OCI-LY7 (cell line): ENCODE data around the gene YJU2. TPM values are rescaled to one million over a fixed set of nuclear protein-coding genes. Genes with fewer than 3 reads are reported as not detected.

ENCODE experiments used
- BruUV-seq: library from RNA; stranded (reverse); fragments of 400-500 nt; replicated peaks from 2 replicates; lab custom pipeline; 2021; lab: Mats Ljungman, UMichigan
- CTCF ChIA-PET: fragments of 300-600 bp; sonication (Branson Sonifier 250); formaldehyde crosslinking; loops from one replicate; lab custom pipeline; 2022; ENCODE audit warnings: antibody characterized with exemption; ENCODE audit not compliant: unreplicated experiment; lab: Charles Lee
- POLR2A ChIA-PET: fragments of 300-600 bp; sonication (Branson Sonifier 250); formaldehyde crosslinking; loops from one replicate; lab custom pipeline; 2022; ENCODE audit warnings: antibody characterized with exemption; lab: Charles Lee
- DNase-seq: peaks from one replicate; pipeline ENCODE4 v3.0.0-alpha.2; 2015; ENCODE audit warnings: low spot score
- H2AFZ ChIP-seq: fragments of 200-600 bp; sonication (generic), shearing (Covaris generic); 2 replicates; pipeline ENCODE4 v1.6.1; 2014; ENCODE audit warnings: mild to moderate bottlenecking, antibody characterized with exemption, low read length, moderate library complexity
- H3K27ac ChIP-seq: fragments of 200-600 bp; sonication (generic); 2 replicates; pipeline ENCODE4 v1.5.1; 2014; ENCODE audit warnings: mixed run types, low read depth, mild to moderate bottlenecking, moderate library complexity, low read length, inconsistent platforms; ENCODE audit not compliant: poor library complexity, severe bottlenecking
- H3K36me3 ChIP-seq: fragments of 200-600 bp; sonication (generic); 2 replicates; pipeline ENCODE4 v1.6.1; 2014; ENCODE audit warnings: mild to moderate bottlenecking, antibody characterized with exemption, low read length, moderate library complexity, mixed read lengths; ENCODE audit not compliant: insufficient read depth
- H3K4me1 ChIP-seq: fragments of 200-600 bp; sonication (generic); 2 replicates; pipeline ENCODE4 v1.5.1; 2014; ENCODE audit warnings: mild to moderate bottlenecking, low read length; ENCODE audit not compliant: insufficient read depth, poor library complexity, severe bottlenecking
- H3K4me2 ChIP-seq: fragments of 200-600 bp; sonication (generic); 2 replicates; pipeline ENCODE4 v1.6.1; 2014; ENCODE audit warnings: mild to moderate bottlenecking, low read length
- H3K4me3 ChIP-seq: fragments of 200-600 bp; sonication (generic); 2 replicates; pipeline ENCODE4 v1.5.1; 2014; ENCODE audit warnings: mild to moderate bottlenecking, low read depth, low read length; ENCODE audit not compliant: poor library complexity, severe bottlenecking
- H3K79me2 ChIP-seq: fragments of 200-600 bp; sonication (generic); 2 replicates; pipeline ENCODE4 v1.6.1; 2016; ENCODE audit warnings: low read depth, mild to moderate bottlenecking, low read length, moderate library complexity, mixed read lengths; ENCODE audit not compliant: insufficient read depth
- H3K9me2 ChIP-seq: fragments of 200-600 bp; sonication (generic); 2 replicates; pipeline ENCODE4 v1.6.1; 2016; ENCODE audit warnings: mild to moderate bottlenecking, low read length, mixed read lengths; ENCODE audit not compliant: insufficient read depth
- H3K9me3 ChIP-seq: fragments of 200-600 bp; sonication (generic); 2 replicates; pipeline ENCODE4 v1.6.1; 2014; ENCODE audit warnings: mild to moderate bottlenecking, mixed run types, low read length, mixed read lengths
- H4K20me1 ChIP-seq: fragments of 200-600 bp; sonication (generic); 2 replicates; pipeline ENCODE4 v1.6.1; 2014; ENCODE audit warnings: mild to moderate bottlenecking, antibody characterized with exemption, low read length, moderate library complexity, mixed read lengths; ENCODE audit not compliant: insufficient read depth
- EZH2phosphoT487 ChIP-seq: fragments of 200-600 bp; sonication (generic); IDR thresholded peaks from 2 replicates; pipeline ENCODE4 v1.6.1; 2018; ENCODE audit warnings: low read depth, borderline replicate concordance, mild to moderate bottlenecking, mixed run types, antibody characterized with exemption, low read length, moderate library complexity, mixed read lengths
- intact Hi-C: fragments of 100-400 bp; cut with micrococcal nuclease; formaldehyde crosslinking; loops from one replicate; pipeline ENCODE4 v1.10.0; 2022; ENCODE audit not compliant: unreplicated experiment
- total RNA-seq, 2 experiments: library from RNA; depleted of rRNA in 1 of 2; stranded (reverse); fragments of >200 nt in 1 of 2; shearing (Covaris generic) in 1 of 2; gene quantifications; 2 replicates each; pipeline ENCODE4 v1.2.3, GENCODE V29; 2014 to 2022
- TF ChIP-seq, protein P1 (sequence below): fragments of 200-600 bp; sonication (generic); conservative IDR thresholded peaks from 2 replicates; pipeline ENCODE4 v1.5.1; 2014; ENCODE audit warnings: mild to moderate bottlenecking, antibody characterized with exemption, low read length, moderate library complexity, mixed read lengths

The YJU2 gene
- total RNA-seq, 2 experiments from 2014 or later, result 35.0 to 38.2 TPM

DNA sequence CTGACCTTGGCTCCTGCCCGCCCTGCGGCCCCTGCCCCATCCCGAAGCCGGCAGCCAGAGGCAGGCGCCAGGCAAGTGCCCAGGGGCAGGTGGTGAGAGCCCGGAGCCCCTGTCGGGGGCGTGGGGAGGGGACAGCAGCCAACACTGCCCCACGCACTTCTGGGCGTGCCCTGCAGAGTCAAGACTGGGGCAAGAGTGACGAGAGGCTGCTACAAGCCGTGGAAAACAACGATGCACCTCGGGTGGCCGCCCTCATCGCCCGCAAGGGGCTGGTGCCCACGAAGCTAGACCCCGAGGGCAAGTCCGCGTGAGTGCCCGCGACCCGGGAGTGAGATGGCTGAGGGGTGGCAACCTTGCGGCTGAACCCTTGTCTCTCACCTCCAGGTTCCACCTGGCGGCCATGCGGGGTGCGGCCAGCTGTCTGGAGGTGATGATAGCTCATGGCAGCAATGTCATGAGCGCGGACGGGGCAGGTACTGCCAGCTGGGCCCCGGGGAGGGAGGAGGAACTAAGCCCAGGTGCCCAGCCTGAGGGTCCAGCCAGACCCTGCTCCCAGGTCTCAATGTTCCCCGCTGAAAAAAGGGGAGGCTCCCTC is 47.1 kb upstream of the YJU2 start:
- no peak for DNase-seq
- Histone ChIP-seq H3K4me1 (no peaks in the 10 kb centered on the region), H3K4me3 (no peak overlapping the region), H4K20me1 (no peaks in the 10 kb centered on the region), H3K79me2 (no peaks in the 10 kb centered on the region), H3K27ac (no peak overlapping the region), H3K9me3 (peaks cover 8% of the 10 kb centered on the region), H3K9me2 (no peaks in the 10 kb centered on the region), H2AFZ (no peak overlapping the region), H3K4me2 (no peak overlapping the region), H3K36me3 (no peaks in the 10 kb centered on the region)
- no peak for TF ChIP-seq EZH2phosphoT487
- ChIA-PET POLR2A (no interaction called here), CTCF (no interaction called here)
- BruUV-seq, result no TSS peak
- intact Hi-C loops, result no loop called here

DNA sequence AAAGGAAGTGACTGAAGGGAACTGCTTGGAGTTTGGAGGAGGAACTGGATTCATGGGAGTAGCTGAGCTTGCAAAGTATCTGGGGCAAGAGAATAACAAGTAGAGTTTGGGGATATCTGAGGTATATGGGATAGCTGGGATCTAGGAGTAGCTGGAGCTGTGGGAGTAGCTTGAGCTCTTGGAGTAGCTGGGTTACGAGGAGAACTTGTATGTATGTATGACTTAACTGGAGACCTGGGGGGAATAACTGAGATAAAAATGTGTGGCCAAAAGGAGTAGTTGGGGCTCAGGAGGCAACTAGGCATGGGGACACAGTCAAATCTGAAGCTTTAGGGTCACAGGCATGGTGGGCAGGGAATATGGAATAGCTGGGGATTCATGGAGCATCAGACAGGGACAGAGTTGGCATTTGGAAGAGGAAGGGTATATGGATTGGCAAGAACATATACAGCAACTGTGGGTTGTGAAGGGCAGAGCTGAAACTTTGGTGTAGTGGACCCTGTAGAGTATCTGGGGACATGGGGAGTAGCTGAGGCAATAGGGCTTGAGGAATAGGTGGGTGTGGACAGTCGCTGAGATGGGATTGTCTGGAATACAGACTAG is 45.8 kb upstream of the YJU2 start:
- Histone ChIP-seq H3K4me2 (no peak overlapping the region), H3K9me3 (peaks cover 8% of the 10 kb centered on the region), H3K79me2 (no peaks in the 10 kb centered on the region), H3K36me3 (no peaks in the 10 kb centered on the region), H3K4me1 (no peaks in the 10 kb centered on the region), H3K4me3 (no peak overlapping the region), H2AFZ (no peak overlapping the region), H3K9me2 (no peaks in the 10 kb centered on the region), H3K27ac (no peak overlapping the region), H4K20me1 (no peaks in the 10 kb centered on the region)
- TF ChIP-seq, protein P1, sequence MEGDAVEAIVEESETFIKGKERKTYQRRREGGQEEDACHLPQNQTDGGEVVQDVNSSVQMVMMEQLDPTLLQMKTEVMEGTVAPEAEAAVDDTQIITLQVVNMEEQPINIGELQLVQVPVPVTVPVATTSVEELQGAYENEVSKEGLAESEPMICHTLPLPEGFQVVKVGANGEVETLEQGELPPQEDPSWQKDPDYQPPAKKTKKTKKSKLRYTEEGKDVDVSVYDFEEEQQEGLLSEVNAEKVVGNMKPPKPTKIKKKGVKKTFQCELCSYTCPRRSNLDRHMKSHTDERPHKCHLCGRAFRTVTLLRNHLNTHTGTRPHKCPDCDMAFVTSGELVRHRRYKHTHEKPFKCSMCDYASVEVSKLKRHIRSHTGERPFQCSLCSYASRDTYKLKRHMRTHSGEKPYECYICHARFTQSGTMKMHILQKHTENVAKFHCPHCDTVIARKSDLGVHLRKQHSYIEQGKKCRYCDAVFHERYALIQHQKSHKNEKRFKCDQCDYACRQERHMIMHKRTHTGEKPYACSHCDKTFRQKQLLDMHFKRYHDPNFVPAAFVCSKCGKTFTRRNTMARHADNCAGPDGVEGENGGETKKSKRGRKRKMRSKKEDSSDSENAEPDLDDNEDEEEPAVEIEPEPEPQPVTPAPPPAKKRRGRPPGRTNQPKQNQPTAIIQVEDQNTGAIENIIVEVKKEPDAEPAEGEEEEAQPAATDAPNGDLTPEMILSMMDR, result no peak
- no peak for TF ChIP-seq EZH2phosphoT487
- intact Hi-C loops, result no loop called here
- POLR2A ChIA-PET, result interaction anchor here (0.6 kb wide), 1 partner anchor 613 kb away, joined by 4 read pairs; no protein-coding TSS in a partner anchor
- CTCF ChIA-PET, result no interaction called here
- BruUV-seq, result no TSS peak
- no peak for DNase-seq

DNA sequence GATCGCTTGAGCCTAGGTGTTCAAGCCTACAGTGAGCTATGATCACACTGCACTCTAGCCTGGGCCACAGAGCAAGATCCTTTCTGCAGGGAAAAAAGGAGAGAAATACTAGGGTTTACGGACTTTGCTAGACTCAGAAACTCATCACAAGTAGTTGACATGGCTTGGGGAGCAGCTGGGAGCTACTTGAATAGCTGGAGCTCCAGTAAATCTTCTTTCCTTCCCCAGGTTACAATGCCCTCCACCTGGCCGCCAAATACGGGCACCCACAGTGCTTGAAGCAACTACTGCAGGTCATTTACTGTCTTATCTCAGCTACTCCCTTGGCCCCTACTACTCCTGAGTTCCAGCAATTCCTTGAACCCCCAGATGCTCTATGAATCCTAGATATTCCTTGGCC is 45.1 kb upstream of the YJU2 start:
- no peak for DNase-seq
- no peak for TF ChIP-seq EZH2phosphoT487
- TF ChIP-seq, protein P1, result no peak
- Histone ChIP-seq H2AFZ (no peak overlapping the region), H3K4me3 (no peak overlapping the region), H3K36me3 (no peaks in the 10 kb centered on the region), H3K4me1 (no peaks in the 10 kb centered on the region), H3K4me2 (no peak overlapping the region), H3K9me3 (peaks cover 8% of the 10 kb centered on the region), H4K20me1 (no peaks in the 10 kb centered on the region), H3K79me2 (no peaks in the 10 kb centered on the region), H3K27ac (no peak overlapping the region), H3K9me2 (no peaks in the 10 kb centered on the region)
- CTCF ChIA-PET, result no interaction called here
- POLR2A ChIA-PET, result interaction anchor here (0.6 kb wide), 1 partner anchor 613 kb away, joined by 4 read pairs; no protein-coding TSS in a partner anchor
- intact Hi-C loops, result no loop called here
- no TSS peak for BruUV-seq
